GM12878 (cell line): Measurements from ENCODE around the gene TMIGD2. TPM values are rescaled to one million over a fixed set of nuclear protein-coding genes. Genes with fewer than 3 reads are reported as not detected.

Source experiments
- ATAC-seq: fragments of 200-7000 bp; cut with Tn5 transposase; 3 replicates; pipeline ENCODE4 v1.9.1; 2020; ENCODE audit warnings: mild to moderate bottlenecking, moderate library complexity
- BruUV-seq: library from RNA; stranded (reverse); fragments of 400-500 nt; replicated peaks from 2 replicates; lab custom pipeline; 2021; lab: Mats Ljungman, UMichigan
- CTCF ChIA-PET: fragments of 300-600 bp; sonication (Branson Sonifier 250); formaldehyde crosslinking; extraction: SDS; loops from one replicate; lab custom pipeline; 2021; ENCODE audit warnings: inconsistent platforms; lab: Yijun Ruan, JAX
- POLR2A ChIA-PET: fragments of 350-600 bp; formaldehyde crosslinking; extraction: SDS; loops from one replicate; lab custom pipeline; 2021; ENCODE audit warnings: inconsistent platforms; lab: Charles Lee
- RAD21 ChIA-PET: fragments of 300-600 bp; sonication (Branson Sonifier 250); formaldehyde crosslinking; loops from one replicate; lab custom pipeline; 2023; ENCODE audit warnings: antibody characterized with exemption; ENCODE audit not compliant: unreplicated experiment; lab: Charles Lee
- SMC1A ChIA-PET: fragments of 300-600 bp; sonication (Branson Sonifier 250); formaldehyde crosslinking; loops from one replicate; lab custom pipeline; 2023; ENCODE audit not compliant: unreplicated experiment, uncharacterized antibody; lab: Charles Lee
- DNase-seq: peaks from one replicate; pipeline ENCODE4 v3.0.0-alpha.2; 2011; ENCODE audit warnings: low read depth, low spot score
- FAIRE-seq: peaks from 3 replicates; lab custom pipeline; 2011; peaks lifted over from hg19 to GRCh38; lab: Jason Lieb, UNC
- H2AFZ ChIP-seq: 2 replicates; pipeline ENCODE4 v1.6.0; 2011; ENCODE audit warnings: low read depth, low read length, control low read depth; ENCODE audit not compliant: control insufficient read depth
- H3K27ac ChIP-seq: 2 replicates; pipeline ENCODE4 v1.5.1; 2011; ENCODE audit warnings: control low read depth; ENCODE audit not compliant: control insufficient read depth, insufficient read depth
- H3K27me3 ChIP-seq, 2 experiments: replicated peaks in 1 of 2; 2 replicates each; pipeline versions ENCODE4 v1.6.0 to v1.6.1; 2011; ENCODE audit warnings: low read length in 1 of 2; ENCODE audit not compliant: control insufficient read depth in 2 of 2, insufficient read depth in 2 of 2
- H3K36me3 ChIP-seq, 2 experiments: 2 replicates each; pipeline ENCODE4 v1.5.1; 2011; ENCODE audit warnings: low read length in 1 of 2; ENCODE audit not compliant: control insufficient read depth in 2 of 2, insufficient read depth in 2 of 2
- H3K4me1 ChIP-seq: 2 replicates; pipeline ENCODE4 v1.6.1; 2011; ENCODE audit warnings: mild to moderate bottlenecking, low read length, moderate library complexity, mixed read lengths; ENCODE audit not compliant: control insufficient read depth, insufficient read depth
- H3K4me2 ChIP-seq: 2 replicates; pipeline ENCODE4 v1.6.0; 2011; ENCODE audit warnings: control low read depth; ENCODE audit not compliant: control insufficient read depth, insufficient read depth
- H3K4me3 ChIP-seq: fragments of 200-600 bp; sonication (generic); 2 replicates; pipeline ENCODE4 v1.5.1; 2016
- H3K79me2 ChIP-seq: 2 replicates; pipeline ENCODE4 v1.6.0; 2011; ENCODE audit warnings: low read length; ENCODE audit not compliant: control insufficient read depth, insufficient read depth
- H3K9ac ChIP-seq: 2 replicates; pipeline ENCODE4 v1.8.0; 2011; ENCODE audit warnings: low read length, control low read depth, mixed read lengths; ENCODE audit not compliant: control insufficient read depth, insufficient read depth
- H3K9me3 ChIP-seq: replicated peaks from 3 replicates; pipeline ENCODE4 v1.5.1; 2011; ENCODE audit warnings: mild to moderate bottlenecking, low read length; ENCODE audit not compliant: control insufficient read depth, insufficient read depth
- H4K20me1 ChIP-seq: 2 replicates; pipeline ENCODE4 v1.6.0; 2011; ENCODE audit not compliant: control insufficient read depth, insufficient read depth
- CBX5 ChIP-seq: sonication (generic); IDR thresholded peaks from 2 replicates; pipeline ENCODE4 v1.6.1; 2016; ENCODE audit warnings: low read depth, moderate library complexity, mild to moderate bottlenecking, inconsistent platforms
- CREB1 ChIP-seq: IDR thresholded peaks from 2 replicates; pipeline ENCODE4 v1.6.1; 2012; ENCODE audit warnings: low read depth, mild to moderate bottlenecking, inconsistent platforms
- NBN ChIP-seq: fragments of 450-650 bp; IDR thresholded peaks from 2 replicates; pipeline ENCODE4 v1.6.1; 2016
- TARDBP ChIP-seq: IDR thresholded peaks from 2 replicates; pipeline ENCODE4 v1.6.1; 2016; ENCODE audit warnings: borderline replicate concordance
- YY1 ChIP-seq: IDR thresholded peaks from 2 replicates; pipeline ENCODE4 v1.6.1; 2011; ENCODE audit warnings: low read depth, mild to moderate bottlenecking, low read length
- ZNF207 ChIP-seq: fragments of 450-650 bp; IDR thresholded peaks from 2 replicates; pipeline ENCODE4 v1.6.1; 2014; ENCODE audit warnings: antibody characterized with exemption, mild to moderate bottlenecking, borderline replicate concordance
- WGBS: methylation state at CpG from one replicate; pipeline ENCODE4 v1.1.6; 2016; ENCODE audit warnings: low lambda C conversion rate; ENCODE audit not compliant: insufficient replicate concordance, insufficient coverage; ENCODE audit errors: missing lambda C conversion rate; 5-methylcytosine and 5-hydroxymethylcytosine counted together
- in situ Hi-C: fragments of 300-500 bp; cut with MboI; formaldehyde crosslinking; loops from 9 replicates; pipeline ENCODE4 v1.14.3; 2018; ENCODE audit warnings: mixed read lengths
- intact Hi-C: fragments of 100-400 bp; cut with micrococcal nuclease; formaldehyde crosslinking; loops from one replicate; pipeline ENCODE4 v1.14.2; 2022; ENCODE audit not compliant: unreplicated experiment
- polyA plus RNA-seq, 11 experiments: library from polyadenylated mRNA; depleted of rRNA in 4 of 11; unstranded in 6 of 11; stranded (reverse) in 5 of 11; fragments of >200 nt; fragmentation: Nextera tagmentation in 4 of 11; fragmentation: Illumina TruSeq in 1 of 11; extraction: Ambion mirVana in 4 of 11; extraction: Trizol in 1 of 11; gene quantifications; 1 replicate in 1 of 11; 2 replicates in 10 of 11; pipeline versions ENCODE4 v1.2.1 to v1.2.3, GENCODE V29; 2011 to 2016; ENCODE audit warnings: inconsistent platforms in 2 of 11, missing spikeins in 2 of 11, low read depth in 1 of 11
- total RNA-seq, 4 experiments: library from RNA; depleted of rRNA in 3 of 4; stranded (reverse); fragments of >200 nt in 3 of 4; fragmentation: Illumina TruSeq in 1 of 4; extraction: Trizol in 1 of 4; gene quantifications; 2 replicates each; pipeline versions ENCODE4 v1.2.1 to v1.2.3, GENCODE V29; 2013 to 2021
- TF ChIP-seq, protein P1 (sequence below): fragments of 450-650 bp; IDR thresholded peaks from 2 replicates; pipeline ENCODE4 v1.6.1; 2017; ENCODE audit warnings: mild to moderate bottlenecking
- TF ChIP-seq, protein P2 (sequence below): IDR thresholded peaks from 2 replicates; pipeline ENCODE4 v1.6.1; 2011; ENCODE audit warnings: low read depth, mild to moderate bottlenecking, low read length, moderate library complexity, borderline replicate concordance; ENCODE audit errors: extremely low read depth
- TF ChIP-seq, protein P3 (sequence below): fragments of 450-650 bp; formaldehyde crosslinking; IDR thresholded peaks from 2 replicates; pipeline ENCODE4 v1.5.0; 2022; ENCODE audit warnings: mild to moderate bottlenecking, missing genetic modification characterization
- TF ChIP-seq, protein P4 (sequence below), 3 experiments: IDR thresholded peaks in 2 of 3; conservative IDR thresholded peaks in 1 of 3; 2 replicates each; pipeline ENCODE4 v1.5.1; 2011; ENCODE audit warnings: low read depth in 3 of 3, low read length in 3 of 3, mild to moderate bottlenecking in 3 of 3, control low read depth in 2 of 3, moderate library complexity in 2 of 3, inconsistent platforms in 1 of 3, mixed read lengths in 1 of 3; ENCODE audit not compliant: control insufficient read depth in 2 of 3, insufficient read depth in 1 of 3; ENCODE audit errors: extremely low read depth in 1 of 3

The TMIGD2 gene
- total and polyA plus RNA-seq, 10 of the 15 experiments (the other 5 are each of a cell fraction or from before 2014, with no cell fraction given): 0.09 to 0.40 (median 0.14) TPM; not detected in 5

DNA sequence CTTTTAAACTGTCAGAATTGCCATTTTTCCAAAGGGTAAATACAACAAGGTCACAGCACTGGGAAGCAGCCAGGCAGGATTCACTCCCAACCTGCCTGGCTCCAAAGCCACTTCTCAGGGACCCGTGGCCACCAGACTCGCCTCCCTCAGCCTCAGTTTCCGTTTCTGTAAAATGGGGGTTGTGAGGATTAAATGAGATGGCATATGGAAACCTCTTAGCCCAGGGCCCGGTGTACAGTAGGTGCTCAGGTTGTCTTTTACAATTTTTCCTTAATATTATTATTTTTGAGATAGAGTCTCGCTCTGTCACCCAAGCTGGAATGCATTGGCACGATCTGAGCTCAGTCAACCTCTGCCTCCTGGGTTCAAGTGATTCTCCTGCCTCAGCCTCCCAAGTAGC is 45.2 kb downstream of the TMIGD2 start (continued):
- TF ChIP-seq, protein P1, sequence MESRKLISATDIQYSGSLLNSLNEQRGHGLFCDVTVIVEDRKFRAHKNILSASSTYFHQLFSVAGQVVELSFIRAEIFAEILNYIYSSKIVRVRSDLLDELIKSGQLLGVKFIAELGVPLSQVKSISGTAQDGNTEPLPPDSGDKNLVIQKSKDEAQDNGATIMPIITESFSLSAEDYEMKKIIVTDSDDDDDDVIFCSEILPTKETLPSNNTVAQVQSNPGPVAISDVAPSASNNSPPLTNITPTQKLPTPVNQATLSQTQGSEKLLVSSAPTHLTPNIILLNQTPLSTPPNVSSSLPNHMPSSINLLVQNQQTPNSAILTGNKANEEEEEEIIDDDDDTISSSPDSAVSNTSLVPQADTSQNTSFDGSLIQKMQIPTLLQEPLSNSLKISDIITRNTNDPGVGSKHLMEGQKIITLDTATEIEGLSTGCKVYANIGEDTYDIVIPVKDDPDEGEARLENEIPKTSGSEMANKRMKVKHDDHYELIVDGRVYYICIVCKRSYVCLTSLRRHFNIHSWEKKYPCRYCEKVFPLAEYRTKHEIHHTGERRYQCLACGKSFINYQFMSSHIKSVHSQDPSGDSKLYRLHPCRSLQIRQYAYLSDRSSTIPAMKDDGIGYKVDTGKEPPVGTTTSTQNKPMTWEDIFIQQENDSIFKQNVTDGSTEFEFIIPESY: no peak
- TF ChIP-seq NBN: no peak
- no peak for TF ChIP-seq TARDBP
- TF ChIP-seq, protein P2, sequence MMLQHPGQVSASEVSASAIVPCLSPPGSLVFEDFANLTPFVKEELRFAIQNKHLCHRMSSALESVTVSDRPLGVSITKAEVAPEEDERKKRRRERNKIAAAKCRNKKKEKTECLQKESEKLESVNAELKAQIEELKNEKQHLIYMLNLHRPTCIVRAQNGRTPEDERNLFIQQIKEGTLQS: no peak

DNA sequence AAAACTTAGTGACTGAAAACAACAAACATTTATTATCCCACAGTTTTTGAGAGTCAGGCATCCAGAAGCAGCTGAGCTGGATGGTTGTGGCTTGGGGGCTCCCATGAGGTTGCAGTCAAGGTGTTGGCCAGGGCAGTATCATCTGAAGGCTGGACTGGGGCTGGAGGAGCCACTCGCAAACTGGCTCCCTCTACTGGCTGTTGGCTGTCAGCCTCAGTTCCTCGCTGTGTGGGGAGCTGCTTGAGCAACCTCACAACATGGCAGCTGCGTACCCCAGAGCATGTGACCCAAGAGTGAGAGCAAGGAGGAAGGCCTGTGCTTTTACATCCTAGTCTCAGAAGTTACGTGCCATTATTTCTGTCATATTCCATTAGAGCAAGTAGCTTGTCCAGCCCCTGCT is 45.6 kb downstream of the TMIGD2 start:
- ATAC-seq (no peak), FAIRE-seq (no peak), DNase-seq (no peak)
- in situ Hi-C loops: no loop called here
- Histone ChIP-seq H3K9me3 (peaks cover 5% of the 10 kb centered on the region; the same call in 1 of the 3 replicates), H3K4me3 (no peak overlapping the region)
- ChIA-PET RAD21 (no interaction called here), CTCF (interaction anchor here (0.6 to 1.4 kb wide), 3 partner anchors 10 to 227 kb away, joined by 3 to 4 read pairs (median 4); no protein-coding TSS in a partner anchor)
- no peak for TF ChIP-seq ZNF207
- peak; percentile 58; the same call in 1 of the 2 replicates for TF ChIP-seq YY1
- no peak for TF ChIP-seq CREB1
- TF ChIP-seq, protein P3, sequence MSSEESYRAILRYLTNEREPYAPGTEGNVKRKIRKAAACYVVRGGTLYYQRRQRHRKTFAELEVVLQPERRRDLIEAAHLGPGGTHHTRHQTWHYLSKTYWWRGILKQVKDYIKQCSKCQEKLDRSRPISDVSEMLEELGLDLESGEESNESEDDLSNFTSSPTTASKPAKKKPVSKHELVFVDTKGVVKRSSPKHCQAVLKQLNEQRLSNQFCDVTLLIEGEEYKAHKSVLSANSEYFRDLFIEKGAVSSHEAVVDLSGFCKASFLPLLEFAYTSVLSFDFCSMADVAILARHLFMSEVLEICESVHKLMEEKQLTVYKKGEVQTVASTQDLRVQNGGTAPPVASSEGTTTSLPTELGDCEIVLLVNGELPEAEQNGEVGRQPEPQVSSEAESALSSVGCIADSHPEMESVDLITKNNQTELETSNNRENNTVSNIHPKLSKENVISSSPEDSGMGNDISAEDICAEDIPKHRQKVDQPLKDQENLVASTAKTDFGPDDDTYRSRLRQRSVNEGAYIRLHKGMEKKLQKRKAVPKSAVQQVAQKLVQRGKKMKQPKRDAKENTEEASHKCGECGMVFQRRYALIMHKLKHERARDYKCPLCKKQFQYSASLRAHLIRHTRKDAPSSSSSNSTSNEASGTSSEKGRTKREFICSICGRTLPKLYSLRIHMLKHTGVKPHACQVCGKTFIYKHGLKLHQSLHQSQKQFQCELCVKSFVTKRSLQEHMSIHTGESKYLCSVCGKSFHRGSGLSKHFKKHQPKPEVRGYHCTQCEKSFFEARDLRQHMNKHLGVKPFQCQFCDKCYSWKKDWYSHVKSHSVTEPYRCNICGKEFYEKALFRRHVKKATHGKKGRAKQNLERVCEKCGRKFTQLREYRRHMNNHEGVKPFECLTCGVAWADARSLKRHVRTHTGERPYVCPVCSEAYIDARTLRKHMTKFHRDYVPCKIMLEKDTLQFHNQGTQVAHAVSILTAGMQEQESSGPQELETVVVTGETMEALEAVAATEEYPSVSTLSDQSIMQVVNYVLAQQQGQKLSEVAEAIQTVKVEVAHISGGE (CRISPR knock-in tag): no peak
- TF ChIP-seq, protein P4, sequence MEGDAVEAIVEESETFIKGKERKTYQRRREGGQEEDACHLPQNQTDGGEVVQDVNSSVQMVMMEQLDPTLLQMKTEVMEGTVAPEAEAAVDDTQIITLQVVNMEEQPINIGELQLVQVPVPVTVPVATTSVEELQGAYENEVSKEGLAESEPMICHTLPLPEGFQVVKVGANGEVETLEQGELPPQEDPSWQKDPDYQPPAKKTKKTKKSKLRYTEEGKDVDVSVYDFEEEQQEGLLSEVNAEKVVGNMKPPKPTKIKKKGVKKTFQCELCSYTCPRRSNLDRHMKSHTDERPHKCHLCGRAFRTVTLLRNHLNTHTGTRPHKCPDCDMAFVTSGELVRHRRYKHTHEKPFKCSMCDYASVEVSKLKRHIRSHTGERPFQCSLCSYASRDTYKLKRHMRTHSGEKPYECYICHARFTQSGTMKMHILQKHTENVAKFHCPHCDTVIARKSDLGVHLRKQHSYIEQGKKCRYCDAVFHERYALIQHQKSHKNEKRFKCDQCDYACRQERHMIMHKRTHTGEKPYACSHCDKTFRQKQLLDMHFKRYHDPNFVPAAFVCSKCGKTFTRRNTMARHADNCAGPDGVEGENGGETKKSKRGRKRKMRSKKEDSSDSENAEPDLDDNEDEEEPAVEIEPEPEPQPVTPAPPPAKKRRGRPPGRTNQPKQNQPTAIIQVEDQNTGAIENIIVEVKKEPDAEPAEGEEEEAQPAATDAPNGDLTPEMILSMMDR (IDR thresholded peaks at IDR 0.05 in 2 of 3, conservative IDR thresholded peaks at IDR 0.05 in 1 of 3; ENCODE audit: control insufficient read depth in 2 of 3, extremely low read depth in 1 of 3, insufficient read depth in 1 of 3, low read depth in 3 of 3, low read length in 3 of 3): 0 out of 6 replicates have a peak, but pooled peaks of 1 of the 3 experiments have one; percentile 20
- peak; percentile 75; the same call in 1 of the 2 replicates for TF ChIP-seq CBX5
- TF ChIP-seq, all 136 proteins: peak for 3
- no peaks in the 10 kb centered on the region for H4K20me1 ChIP-seq
- no peak overlapping the region for H3K27ac ChIP-seq
- H3K4me1 ChIP-seq: no peaks in the 10 kb centered on the region
- no peak overlapping the region for H2AFZ ChIP-seq
- H3K27me3 ChIP-seq: no peaks in the 10 kb centered on the region
- SMC1A ChIA-PET: no interaction called here
- H3K9ac ChIP-seq: no peak overlapping the region
- intact Hi-C loops: no loop called here
- WGBS: 93% methylated on average over 4 of the region's 4 CpGs
- H3K79me2 ChIP-seq: no peaks in the 10 kb centered on the region
- POLR2A ChIA-PET: no interaction called here
- no TSS peak for BruUV-seq
- H3K36me3 ChIP-seq: peaks cover 18 to 34% of the 10 kb centered on the region in 2 experiments
- H3K4me2 ChIP-seq: no peak overlapping the region
